HG03064 (cell line): ENCODE data around the gene OR1N2.
"Not testable (repeated sequence)": the region's sequence is repeated elsewhere in the genome, so short reads cannot be mapped to it uniquely, and the experiment has no call there.

Experiments
- ATAC-seq: cut with Tn5 transposase; IDR thresholded peaks from one replicate; pipeline ENCODE4 v1.9.1; 2021; ENCODE audit warnings: low read depth; ENCODE audit not compliant: unreplicated experiment

OR1N2 gene, protein sequence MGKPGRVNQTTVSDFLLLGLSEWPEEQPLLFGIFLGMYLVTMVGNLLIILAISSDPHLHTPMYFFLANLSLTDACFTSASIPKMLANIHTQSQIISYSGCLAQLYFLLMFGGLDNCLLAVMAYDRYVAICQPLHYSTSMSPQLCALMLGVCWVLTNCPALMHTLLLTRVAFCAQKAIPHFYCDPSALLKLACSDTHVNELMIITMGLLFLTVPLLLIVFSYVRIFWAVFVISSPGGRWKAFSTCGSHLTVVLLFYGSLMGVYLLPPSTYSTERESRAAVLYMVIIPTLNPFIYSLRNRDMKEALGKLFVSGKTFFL

DNA sequence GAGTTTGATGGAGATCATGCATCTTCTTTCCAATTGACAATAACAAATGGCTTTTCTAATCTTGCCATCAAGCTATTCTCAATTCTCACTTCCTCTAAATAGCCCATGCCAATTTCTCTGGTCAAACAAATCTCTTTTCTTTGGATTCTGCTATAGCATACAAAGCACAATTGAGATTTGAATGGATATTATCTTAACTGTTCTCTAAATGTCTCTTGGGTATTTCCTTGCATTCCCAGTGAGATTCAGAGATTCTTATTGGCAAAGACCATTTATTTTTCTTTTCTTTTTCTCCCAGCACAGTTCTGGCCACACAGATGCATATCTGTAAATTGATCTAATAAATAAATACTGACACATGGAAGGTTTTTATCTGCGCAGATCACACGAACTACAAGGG is at the start of gene OR1N2:
Gene OR1N2, plus strand, starts transcription at position 301 of the 400 bp plus-strand sequence. CDS start 100 bp downstream, outside the sequence.
- no peak for ATAC-seq

DNA sequence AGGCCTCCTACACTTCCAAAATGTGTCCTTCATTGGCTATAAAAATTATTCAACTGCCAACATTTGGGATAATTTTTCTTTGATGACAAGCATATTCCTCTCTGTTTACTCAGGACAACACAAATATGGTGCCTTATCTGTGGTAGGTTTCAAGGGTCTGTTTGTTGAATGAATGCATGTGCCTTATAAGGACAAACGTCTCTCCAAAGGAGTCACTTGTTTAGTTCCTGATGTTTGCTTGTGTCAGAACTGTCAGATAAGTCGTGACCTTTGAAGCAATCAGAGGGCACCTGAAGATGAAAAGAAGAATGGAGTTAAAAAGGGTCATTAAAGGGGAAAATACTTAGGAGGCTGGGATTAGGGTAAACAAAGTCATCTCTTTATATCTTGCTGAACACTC is 45.9 kb upstream of the OR1N2 start:
- ATAC-seq = no peak

DNA sequence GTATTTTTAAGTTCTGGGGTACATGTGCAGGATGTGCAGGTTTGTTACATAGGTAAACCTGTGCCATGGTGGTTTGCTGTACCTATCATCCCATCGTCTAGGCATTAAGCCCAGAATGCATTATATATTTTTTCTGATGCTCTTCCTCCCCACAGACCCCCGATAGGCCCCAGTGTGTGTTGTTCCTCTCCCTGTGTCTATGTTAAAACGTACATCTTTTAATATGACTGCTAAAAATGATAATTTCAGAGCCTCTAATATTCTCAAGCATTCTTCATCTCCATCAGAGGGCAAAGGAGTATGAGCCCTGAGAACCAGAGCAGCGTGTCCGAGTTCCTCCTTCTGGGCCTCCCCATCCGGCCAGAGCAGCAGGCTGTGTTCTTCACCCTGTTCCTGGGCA is 42.4 kb upstream of the OR1N2 start, which contains the start of gene OR1J2:
Gene OR1J2, plus strand, starts transcription at position 301 of the 400 bp plus-strand sequence. Its CDS starts 0 bp downstream, at position 301.
- no peak for ATAC-seq

DNA sequence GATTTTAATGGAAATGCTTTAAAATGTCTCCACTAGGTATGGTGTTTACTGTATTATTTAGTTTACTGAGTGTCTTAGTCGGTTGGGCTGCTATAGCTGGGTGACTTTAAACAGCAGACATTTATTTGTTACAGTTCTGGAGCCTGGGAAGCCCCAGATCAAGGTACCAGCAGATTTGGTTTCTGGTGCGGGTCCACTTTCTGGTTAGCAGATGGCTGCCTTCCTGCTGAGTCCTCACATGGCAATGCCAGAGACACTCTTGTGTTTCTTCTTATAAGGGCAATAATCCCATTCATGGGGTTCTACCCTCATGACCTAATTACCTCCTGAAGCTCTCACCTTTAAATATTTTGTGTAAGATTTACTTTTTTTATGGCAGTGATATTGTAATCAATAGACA is 34.7 kb upstream of the OR1N2 start:
- ATAC-seq = no peak

DNA sequence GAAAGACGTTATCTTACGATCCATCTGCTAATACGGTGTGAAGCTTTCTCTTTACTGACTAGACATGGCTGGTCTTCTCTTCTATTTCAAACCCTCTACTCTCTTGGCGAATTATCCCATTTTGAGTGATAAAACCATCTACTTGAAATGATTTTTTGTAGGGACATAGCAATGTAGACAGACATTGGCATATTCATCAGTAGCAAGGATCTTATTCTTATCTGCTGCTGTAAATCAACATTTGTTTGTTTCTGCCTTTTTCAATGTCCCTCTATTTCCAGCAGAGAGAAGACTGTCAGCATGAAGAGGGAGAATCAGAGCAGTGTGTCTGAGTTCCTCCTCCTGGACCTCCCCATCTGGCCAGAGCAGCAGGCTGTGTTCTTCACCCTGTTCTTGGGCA is 34.1 kb upstream of the OR1N2 start, which contains the start of gene OR1J4:
Gene OR1J4, plus strand, starts transcription at position 301 of the 400 bp plus-strand sequence. Its CDS starts 0 bp downstream, at position 301.
- ATAC-seq = no peak

DNA sequence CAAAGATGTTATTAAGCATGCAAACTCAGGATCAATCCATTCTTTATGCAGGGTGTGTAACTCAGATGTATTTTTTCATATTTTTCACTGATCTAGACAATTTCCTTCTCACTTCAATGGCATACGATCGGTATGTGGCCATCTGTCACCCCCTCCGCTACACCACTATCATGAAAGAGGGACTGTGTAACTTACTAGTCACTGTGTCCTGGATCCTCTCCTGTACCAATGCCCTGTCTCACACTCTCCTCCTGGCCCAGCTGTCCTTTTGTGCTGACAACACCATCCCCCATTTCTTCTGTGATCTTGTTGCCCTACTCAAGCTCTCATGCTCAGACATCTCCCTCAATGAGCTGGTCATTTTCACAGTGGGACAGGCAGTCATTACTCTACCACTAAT is 33.5 kb upstream of the OR1N2 start:
- ATAC-seq = no peak

DNA sequence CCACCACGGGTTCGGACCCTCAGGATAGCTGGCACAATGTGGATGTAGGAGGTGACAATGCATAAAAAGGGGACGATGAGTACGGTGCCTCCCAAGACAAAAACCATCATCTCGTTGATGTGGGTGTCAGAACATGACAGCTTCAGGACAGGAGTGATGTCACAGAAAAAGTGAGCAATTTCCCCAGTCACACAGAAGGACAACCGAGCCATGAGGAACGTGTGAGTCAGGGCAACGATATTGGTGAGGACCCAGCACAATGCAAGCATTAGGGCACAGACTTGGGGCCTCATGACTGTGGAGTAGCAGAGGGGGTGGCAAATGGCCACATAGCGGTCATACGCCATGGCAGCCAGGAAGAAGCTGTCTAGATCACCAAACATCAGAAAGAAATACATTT is 26.3 kb upstream of the OR1N2 start:
- ATAC-seq = no peak

DNA sequence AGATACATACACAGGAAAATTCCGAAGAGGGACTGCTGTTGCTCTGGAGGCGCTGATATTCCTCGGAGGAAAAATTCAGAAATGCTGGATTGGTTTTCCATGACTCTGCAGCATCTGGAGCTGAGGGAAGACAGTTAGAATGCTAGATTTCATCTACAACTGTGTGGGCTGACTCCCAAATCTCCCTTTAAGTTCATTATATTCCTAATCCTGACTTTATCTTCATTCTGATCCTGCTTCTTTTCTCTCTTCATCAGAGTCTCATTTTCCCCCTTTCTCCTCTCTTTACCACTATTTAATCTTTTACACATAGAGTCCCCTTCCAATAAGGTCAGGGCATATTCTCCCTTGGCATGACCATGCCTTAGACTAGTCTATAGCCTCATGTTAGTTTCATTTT is 25.7 kb upstream of the OR1N2 start, which contains the start of gene OR1N1:
Gene OR1N1, minus strand, starts transcription at position 101 of the 400 bp plus-strand sequence. Its CDS starts 0 bp downstream, at position 101.
- ATAC-seq = no peak

DNA sequence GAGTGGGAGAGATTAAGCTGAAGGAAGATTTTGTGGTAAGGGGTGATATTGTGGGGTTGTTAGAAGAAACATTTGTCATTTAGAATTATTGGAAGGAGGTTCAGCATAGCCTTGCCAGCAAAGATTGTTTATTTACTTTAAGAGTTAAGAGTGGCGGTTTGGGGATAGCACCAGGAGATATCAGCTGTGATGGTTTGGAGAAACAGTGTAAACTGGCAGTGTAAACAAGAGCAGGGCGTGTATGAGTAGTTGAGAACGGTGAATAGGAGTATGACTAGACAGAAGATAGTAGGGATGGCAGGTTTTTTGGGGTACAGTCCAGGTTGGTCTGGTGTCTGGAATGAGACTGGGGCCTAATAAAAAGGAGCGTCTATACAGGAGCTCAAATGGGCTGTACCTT is 21.8 kb upstream of the OR1N2 start:
- ATAC-seq = not testable (repeated sequence)

DNA sequence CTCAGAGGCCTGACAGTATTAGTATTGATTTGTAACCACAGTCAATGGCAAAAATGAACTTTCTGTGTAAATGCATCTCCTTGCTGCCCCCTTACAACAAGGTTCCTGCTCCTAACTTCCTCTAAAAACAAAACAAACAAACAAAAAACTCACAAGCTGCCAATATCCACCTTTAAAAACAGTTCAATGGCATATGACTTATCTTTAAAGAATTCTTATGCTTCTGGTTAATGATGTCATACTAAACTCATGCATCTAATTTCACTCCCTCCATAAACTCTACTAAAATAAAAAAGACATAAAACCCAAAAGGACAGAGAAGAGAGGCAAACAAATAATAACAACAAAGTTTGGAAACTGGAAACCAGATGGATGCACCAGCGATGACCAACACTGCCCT is 16.8 kb upstream of the OR1N2 start:
- ATAC-seq = no peak

DNA sequence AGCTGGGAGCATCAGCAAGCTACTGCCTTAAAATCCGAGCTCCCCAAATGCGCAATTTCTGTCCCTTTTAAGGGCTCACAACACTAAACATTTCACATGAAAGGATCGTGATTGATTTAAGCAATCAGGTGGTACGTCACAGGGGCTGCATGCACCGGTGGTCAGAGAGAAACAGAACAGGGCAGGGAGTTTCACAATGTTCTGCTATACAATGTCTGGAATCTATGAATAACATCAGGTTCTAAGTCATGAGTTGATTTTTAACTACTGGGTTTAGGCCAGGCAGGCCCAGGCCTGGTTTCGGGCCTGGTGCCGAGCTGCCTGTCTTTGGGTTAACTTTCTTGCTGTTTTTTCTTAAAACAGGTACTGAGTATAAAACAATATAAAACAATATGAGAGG is 15.8 kb upstream of the OR1N2 start:
- ATAC-seq = not testable (repeated sequence)

DNA sequence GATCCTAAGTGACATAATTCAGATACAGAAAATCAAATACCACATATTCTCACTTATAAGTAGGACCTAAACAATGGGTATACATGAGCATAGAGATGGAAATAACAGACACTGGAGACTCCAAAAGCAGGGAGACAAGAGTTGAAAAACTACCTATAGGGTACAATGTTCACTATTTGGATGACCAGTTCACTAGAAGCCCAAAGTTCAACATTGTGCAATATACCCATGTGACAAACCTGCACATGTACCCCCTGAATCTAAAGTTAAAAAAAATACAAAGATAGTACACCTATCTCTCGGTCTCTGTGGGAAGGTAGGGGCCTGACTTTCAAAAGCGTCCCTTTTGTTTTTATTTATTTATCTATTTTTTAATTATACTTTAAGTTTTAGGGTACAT is 14.2 kb upstream of the OR1N2 start:
- no peak for ATAC-seq

DNA sequence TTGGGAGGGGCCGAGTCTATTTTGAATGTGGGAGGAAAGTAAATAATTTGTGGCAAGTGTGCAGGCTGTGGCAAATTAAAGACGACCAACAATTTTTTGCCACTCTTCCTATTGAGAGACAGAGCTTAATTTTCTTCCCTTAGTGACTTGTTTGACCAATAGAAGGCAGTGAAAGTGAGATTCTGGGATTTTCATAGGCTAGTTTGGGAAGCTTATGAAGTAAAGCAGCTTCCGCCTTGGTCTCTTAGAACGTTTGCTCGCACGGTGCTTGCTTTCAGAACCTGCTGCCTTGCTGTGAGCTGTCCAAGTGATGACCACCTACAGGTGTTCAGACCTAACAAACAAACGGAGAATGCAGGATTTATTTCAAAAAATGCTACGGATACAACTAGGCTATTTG is 6.7 kb upstream of the OR1N2 start:
- no peak for ATAC-seq

DNA sequence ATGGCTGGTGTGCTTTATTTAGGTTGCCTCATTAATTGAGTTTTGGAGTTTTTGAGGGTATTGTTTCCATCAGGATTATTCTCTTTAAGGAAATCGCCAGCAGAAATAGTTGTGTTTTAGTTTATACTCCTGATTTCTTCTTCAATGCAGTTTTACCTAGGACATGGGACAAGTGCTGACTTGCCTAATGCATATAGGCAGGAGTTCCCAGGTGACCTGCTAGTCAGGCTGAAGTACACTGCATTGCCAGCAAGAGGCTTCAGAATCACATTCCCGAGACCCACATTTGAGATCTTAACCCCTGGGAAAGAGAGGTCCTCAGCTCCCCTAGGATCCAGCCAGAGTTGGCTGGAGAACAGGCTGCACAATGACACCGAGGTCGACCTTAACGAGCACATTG is 1.5 kb upstream of the OR1N2 start:
- ATAC-seq = no peak

DNA sequence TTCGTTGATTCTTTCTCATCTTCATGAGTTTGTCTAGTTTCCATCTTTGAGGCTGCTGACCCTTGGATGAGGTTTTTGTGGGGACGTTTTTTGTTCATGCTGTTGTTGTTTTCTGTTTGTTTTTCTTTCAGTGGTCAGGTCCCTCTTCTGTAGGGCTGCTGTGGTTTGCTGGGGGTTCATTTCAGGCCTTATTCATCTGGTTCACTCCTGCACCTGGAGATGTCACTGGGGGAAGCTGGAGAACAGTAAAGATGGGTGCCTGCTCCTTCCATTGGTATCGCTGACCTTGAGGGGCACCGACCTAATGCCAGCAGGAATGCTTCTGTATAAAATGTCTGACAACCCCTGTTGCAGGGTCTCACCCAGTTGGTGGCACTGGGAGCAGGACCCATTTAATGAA is 8.5 kb downstream of the OR1N2 start:
- no peak for ATAC-seq

DNA sequence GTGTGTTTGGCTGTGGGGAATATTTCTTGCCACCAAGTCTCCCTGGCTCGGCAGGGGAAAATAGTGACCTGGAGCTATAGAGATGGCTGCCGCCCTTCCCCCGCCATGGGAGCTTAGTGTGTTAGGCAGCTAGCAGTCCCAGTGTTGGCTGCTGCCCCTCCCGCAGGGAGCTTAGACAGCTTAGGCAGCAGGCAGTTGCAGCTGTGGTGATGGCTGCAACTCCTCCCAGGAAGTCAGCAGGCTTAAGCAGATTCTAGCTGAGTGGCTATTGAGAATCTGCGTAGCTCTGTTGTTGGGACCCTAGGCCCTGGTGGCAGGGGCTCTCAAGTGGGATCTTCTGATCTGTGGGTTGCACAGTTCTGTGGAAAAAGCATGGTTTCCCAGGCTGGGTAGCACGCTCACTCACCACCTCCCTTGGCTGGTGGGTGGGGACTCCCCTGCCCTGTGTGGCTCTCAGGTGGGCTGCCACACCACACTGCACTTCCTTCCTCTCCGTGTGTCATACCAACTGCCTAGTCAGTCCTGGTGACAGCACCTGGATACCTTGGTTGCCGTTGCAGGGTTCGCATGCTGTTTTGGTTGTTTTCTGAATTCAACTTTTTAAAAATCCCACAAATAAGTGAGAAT is 9.3 kb downstream of the OR1N2 start:
- ATAC-seq = no peak

DNA sequence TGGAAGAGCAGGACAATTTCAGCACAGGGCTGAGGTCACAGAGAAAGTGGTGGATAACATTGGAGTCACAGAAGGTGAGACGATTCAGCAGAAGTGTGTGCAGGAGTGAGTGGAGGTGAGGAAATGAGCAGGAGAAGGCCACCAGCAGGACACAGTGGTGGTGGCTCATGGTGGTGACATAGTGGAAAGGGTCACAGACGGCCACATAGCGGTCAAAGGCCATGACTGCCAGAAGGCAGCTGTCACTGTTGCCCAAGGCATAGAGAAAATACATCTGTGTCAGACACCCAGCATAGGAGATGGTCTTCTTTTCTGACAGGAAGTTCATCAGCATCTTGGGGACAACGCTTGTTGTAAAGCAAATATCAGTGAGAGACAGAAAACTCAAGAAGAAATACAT is 15.0 kb downstream of the OR1N2 start:
- no peak for ATAC-seq

DNA sequence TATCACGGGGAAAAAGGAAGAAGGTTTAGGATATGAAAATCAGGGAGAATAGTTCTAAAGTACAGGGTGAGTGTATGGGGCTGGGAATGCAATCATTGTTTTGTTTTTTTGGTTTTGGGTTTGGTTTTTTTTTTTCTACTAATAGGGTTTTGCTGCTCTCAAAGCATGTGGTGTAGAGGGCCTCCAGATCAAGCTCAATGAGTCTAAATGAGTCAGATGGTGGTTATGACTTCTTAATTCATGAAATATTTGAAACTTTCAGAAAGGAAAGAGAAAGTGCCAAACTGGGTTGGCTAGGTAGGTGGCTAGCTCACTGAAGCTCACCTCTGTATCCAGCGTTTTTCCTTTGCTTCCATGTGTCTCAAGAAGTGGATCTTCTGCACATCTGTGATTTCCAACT is 19.5 kb downstream of the OR1N2 start:
- ATAC-seq = no peak

DNA sequence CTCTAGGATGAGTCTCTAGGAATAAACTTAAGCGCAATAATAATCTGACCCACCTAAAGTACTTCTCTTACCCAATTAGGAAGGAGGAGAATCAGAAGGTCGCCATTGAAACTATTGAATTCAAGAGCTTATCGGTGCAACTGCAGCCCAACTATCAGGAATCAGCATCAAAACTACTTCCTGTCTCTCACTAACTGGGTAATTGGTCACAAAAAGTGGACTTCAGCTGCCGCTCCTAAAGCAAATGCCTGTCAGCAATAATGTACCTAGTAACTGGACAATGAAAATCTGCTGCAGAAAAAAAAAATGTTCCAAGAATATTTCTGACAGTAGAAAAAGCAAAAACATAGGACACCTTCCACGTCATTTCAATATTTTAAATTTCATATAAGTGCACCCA is 27.0 kb downstream of the OR1N2 start:
- no peak for ATAC-seq

DNA sequence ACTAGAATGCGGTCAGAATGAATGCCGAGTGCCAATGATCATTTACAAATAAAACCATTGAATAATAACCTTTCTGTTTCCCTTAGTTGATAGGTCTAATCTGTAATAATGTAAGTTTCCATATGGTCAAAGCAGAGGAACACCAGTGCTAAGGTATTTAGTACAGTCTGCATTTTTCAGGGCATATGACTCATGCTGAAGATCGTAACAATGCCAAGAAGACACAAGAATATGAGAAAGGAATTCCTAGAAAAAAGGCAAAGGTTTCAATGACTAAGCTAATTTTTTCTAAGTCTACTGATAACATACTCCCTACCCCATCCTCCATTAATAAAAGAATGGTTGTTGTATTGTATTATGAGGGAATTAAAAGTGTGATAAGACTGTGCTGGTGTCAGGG is 27.4 kb downstream of the OR1N2 start:
- ATAC-seq = no peak

DNA sequence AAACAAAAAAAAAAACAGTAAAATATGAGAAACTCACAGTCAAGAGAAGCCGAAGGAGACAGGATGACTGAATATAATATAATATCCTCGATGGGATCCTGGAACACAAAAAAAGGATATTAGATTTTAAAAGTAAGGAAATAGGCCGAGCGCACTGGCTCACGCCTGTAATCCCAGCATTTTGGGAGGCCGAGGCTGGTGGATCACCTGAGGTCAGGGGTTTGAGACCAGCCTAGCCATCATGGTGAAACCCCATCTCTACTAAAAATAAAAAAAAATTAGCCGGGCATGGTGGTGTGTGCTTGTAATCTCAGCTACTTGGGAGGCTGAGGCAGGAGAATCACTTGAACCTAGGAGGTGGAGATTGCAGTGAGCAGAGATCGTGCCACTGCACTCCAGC is 30.4 kb downstream of the OR1N2 start, which contains the start of gene OR1L8:
Gene OR1L8, minus strand, starts transcription at position 101 of the 400 bp plus-strand sequence. CDS start 14,907 bp downstream, outside the sequence.
- ATAC-seq = not testable (repeated sequence)
